ENCODE measurements around the gene OSTN.
"Not testable (repeated sequence)": the region's sequence is repeated elsewhere in the genome, so short reads cannot be mapped to it uniquely, and the experiment has no call there.

Gene OSTN

DNA sequence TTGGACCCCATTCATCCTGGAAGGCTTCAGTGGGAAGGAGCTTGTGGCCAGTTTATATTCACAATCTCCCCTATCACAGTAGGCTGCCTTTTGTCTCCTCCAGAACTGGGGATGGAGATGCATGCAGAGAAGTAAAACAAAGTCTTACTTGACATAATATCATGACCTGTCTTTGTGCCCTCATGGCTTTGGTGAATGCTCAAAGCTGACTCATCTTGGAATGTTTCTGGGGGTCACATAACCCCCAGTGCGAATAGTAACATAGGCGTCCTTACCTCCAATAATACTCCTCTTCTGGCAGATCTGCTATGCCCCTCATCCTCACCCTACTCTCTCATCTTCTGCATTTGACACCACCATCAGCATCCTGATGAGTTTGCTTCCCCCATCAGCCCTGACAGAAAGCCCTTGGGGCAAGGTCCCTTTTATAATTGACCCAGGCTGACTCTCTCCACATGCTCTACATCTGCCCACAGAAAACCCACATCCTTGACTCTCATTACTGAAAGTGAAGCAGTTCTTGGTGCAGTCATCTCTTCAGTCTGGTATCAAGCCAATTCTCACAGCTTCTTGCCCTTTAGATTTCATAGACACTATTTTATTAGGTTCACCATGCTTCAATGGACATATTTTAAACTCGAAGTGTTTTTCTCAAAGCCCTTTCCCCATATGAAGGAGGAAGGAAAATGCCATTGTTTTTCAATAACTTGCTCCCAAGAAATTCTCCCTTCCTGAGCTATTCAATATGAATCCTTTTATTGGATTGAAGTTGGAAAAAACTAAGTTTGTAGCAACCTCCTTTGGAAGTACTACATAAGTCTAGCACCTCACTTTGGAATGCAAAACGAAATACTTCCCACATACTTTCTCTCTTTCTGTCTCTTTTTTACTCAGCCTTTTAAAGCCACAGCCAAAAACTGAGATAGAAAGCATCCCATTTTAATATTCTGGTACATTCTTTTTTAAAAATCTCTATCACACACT lies 36.6 kb downstream of the OSTN start:
- no peak for DNase-seq

DNA sequence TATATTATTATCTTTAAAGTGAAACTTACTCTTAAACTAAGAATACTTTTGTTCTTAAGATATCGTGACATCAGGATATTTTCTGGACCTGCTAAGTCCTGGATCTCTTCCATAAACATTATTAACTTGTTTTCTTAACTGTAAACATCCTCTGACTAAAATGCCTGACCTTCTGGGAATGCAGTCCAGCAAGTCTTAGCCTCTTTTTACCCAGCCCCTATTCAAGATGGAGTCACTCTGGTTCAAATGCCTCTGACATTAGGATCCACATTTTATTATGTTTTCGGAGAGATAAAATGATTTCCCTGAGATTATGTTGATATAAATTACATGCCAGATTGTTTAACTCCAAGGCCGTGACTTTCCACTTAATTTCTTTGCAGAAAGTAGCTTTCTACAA lies 37.6 kb downstream of the OSTN start:
- DNase-seq: no peak

DNA sequence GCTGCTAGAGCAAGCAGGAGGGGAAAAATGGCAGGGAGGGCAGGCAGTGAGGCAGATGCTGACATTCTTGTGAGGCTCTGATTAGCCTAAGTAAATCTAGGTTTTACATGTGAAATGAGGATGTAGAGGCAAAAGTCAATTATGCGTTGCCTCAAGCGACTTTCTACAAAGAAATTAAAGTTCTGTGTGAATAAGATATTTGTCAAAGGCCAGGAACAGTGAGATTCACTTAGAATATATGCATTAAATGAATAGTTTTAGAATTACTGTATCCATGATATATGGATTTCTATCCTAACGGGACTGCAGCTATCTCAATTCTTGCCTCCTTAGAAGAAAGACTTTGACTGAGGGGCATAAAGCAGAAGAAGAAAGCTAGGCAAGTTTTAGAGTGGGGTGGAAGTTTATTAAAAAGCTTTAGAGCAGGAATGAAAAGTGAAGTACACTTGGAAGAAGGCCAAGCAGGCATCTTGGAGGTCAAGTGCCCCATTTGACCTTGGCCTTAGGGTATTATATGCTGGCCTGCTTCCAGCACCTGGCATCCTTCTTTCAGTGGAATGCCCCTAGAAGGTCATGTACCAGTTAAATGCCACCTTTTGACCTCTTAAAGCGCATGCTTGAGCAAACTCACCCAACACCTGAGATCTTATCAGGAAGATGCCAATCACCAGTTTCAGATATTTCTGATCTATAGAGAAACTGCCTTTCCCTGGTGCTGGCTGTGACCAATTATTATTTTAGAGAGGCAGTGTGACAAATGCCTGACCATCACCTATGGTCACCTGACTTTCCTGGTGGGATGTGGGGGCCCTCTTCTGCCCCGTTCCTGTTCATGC lies 38.2 kb downstream of the OSTN start:
- no peak for DNase-seq

- DNase-seq: no peak
These were observed 39.3 kb downstream of the OSTN start for GRCh38 chr3:191238321-191238817.

GRCh38 chr3:191239407-191240031 lies 40.5 kb downstream of the OSTN start:
- no peak for DNase-seq

GRCh38 chr3:191240486-191240885 lies 41.4 kb downstream of the OSTN start:
- DNase-seq: no peak

GRCh38 chr3:191244242-191244867 lies 45.3 kb downstream of the OSTN start:
- no peak for DNase-seq

- DNase-seq: not testable (repeated sequence)
These were observed 47.0 kb downstream of the OSTN start for GRCh38 chr3:191246034-191246433.

DNA sequence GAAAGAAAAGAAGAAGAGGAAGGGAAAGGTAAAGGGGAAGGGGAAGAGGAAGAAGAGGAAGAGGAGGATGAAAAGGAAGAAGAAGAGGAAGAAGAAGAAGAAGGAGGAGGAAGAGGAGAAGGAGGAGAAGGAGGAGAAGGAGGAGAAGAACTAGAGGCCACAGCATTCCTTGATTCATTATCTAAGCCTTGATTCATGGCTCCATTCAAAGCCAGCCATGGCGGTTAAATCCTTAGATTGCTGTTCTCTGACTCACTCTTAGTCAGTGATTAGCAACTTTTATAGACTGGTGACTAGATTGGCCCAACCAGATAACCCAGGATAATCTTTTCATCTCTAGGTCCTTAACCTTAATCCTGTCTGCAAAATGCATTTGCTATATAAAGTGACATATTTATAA lies 47.6 kb downstream of the OSTN start:
- no peak for DNase-seq

GRCh38 chr3:191253089-191253799 lies 54.2 kb downstream of the OSTN start:
- DNase-seq: no peak

- no peak for DNase-seq
These were observed 55.2 kb downstream of the OSTN start for GRCh38 chr3:191254098-191254873.

GRCh38 chr3:191255156-191255555 lies 56.1 kb downstream of the OSTN start:
- no peak for DNase-seq

DNA sequence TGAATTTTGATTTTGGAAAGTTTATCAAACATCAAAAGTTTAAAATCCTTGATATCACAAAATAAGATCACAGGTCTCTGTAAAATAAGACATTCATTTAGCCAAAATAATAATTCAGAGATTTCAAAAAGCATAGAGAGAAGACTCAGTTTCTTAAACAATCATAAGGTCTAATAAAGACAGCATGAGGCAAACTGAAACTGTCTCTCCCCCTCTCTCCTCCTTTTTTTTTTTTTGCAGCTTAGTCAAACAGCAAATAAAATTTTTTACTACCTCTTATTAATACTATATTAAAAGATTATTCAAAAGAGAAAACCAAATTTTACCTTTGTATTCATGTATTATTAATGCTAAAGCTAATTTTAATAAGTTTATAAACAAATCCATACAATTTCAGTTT lies 57.4 kb downstream of the OSTN start:
- no peak for DNase-seq

GRCh38 chr3:191257286-191257685 lies 58.2 kb downstream of the OSTN start:
- DNase-seq: no peak

DNA sequence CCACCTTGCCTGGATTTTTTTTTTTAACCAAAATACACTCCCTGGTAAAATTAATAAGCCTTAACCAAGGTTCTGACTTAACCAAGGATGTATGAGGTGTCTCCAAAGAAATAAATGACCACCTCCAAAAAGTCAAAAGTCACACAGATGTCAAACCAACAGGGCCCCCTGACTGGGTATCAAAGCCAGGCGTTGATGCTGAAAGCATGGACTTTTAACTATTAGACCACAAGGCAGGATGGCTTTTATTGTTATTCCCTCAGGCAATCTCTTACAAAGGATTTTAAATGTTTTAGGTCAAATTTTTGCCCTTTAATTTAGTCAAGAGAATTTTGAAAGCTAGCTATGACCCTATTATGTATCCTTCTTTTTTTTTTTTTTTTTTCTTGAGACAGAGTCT lies 60.4 kb downstream of the OSTN start:
- DNase-seq: no peak

DNA sequence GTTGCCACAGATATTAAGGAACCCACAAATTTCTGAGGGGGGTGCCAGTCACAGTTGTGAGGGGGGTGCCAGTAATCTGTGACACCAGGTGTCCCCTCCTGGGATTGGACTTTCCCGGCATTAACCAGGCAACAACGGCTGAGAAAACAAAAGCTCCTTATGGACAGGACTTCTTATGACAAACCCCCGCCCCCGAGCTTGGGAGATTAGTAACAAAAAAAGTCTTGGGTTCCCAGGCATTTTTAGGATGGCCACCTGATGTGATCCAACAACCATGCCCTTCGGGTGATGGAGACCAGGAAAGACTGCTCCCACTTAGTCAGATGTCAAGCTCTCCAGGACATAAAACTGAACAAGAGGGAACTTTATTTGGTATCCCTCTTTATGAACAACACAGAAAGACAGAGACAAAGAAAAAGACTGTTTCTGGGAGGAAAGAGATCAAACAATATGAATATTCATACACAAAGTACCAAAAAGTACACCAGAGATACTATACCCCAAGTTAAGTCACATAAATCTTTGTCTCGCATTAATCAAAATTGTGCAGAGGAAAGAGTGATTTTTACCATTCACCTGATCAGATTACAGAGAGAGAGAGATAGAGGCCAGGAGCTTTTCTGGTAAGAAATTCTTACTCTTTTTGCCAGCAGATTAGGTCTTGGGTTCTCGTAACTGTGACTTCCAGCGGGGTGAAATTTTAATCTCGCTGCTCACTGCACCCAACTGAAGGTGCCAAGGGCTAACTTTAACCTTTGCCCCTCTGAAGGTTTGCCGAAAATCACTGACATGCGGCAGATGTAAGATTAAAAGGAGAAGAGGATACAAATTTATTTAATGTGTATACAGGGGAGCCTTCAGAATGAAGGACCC lies 61.6 kb downstream of the OSTN start:
- DNase-seq: no peak

DNA sequence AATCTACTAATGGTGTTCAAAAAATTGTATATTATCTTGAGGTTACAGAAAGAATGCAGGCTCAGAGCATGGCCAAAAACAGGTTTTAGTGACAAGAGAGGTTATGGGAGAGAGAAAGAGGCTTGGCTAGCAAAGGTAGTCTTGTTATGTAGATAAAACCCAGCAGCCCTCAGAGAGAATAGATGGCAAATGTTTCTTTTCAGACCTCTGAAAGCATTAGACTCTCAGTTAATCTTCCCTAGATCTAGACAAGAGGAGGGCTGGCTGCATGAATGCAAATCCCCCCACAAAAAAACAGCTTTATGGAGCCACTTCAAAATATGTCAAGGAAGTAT lies 62.2 kb downstream of the OSTN start:
- no peak for DNase-seq

DNA sequence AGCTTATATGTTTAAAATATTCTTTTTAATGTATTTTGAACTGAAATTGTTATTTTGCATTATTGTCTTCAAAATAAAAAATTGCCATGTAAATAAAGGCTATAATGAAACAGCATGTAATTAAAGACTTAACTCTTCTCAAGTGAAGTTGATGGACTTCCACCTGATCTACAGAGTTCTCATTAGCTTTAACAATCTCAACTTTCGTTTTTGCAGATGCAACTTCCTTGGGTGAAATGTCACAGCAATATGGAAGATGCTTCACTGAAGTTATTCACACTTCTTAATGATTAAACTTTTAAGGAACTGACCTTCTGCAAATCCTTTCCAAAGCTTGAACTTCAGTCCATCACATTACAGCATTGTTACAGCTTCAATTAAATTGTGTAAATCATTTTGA lies 63.6 kb downstream of the OSTN start:
- DNase-seq: no peak

DNA sequence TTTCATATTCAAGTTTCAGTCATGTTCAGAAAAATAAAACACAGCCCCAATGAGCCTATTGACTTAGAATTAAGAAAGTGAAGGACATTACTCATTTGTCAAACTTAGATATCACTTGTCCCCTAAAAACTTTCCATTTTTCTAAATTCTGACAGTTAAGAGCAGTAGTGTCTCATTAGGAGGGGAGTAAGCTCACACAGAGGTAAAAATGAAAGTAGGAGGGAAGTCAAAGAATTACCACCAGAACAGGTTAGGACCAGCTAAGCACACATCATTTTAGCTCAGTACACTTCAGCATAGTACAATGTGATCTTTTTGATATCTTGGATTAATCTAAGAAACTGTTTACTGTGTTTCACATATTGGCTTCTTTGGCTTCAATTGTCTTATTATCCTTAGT lies 64.3 kb downstream of the OSTN start:
- DNase-seq: no peak

- no peak for DNase-seq
These were observed 64.8 kb downstream of the OSTN start for GRCh38 chr3:191263850-191264249.
